GM18526 (cell line): ENCODE measurements around the gene SMAP2.

Source experiments
- POLR2A ChIP-seq: IDR thresholded peaks from 3 replicates; pipeline ENCODE4 v1.6.1; 2011; ENCODE audit not compliant: insufficient read length; ENCODE audit errors: extremely low read depth

The SMAP2 gene

DNA sequence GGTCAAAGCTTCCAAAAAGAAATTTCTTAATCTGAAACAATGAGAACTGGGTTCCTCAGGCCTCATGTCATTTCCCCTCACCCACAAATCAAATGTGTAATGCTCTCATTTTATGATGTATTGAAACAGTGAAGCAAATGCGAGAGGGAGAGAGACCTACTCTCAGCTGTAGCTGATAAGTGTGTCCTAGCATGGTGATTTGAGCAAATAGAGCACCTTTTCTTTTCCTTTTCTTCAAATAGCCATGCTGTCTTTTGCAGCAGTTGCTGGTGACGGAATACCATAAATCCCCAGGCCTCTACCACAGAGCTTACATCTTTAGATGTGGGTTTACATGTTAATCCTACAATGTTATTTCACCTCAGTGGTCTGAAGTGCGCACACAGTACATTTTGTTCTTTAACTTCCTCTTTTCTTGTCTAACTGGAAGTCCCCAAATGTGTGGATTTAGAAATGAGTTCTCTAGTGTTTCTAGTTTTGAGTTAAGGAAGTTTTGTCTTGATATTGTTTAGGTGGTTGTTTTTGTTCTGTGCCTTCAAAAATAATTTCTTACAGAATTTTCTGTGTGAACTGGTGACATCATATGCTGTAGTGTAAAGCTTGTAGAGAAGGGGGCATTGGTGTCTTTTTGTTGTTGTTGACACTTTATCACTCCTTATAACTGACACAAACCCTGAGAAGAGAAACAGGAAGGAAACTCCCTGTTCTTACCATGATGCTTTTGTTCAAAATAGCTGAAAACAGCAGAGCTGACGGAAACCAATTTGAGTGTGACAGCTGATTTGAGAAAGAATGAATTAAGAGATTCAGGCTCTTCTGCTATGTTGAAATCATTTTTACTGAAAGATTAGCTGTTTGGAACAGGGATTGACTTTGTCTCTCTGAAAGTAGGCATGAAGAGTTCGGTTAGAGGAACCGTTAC, 12.2 kb downstream of the SMAP2 start:
- TF ChIP-seq POLR2A: no peak

DNA sequence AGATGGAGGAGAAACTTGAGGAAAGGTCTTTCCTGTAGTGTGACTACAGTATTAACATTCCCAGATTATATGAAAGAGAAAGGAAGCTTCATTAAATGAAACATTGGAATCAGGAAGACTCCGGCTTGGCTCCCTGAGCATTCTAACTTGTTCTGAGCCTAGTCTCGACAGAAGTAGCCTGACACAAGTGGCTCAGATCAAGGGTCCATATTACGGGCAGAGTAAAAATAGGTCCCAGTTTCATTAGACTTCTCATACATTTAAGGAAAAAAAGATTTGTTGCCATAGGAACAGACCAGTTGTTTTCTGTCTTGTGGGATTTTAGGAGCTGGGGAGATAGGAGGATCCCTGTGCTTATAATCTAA, 12.8 kb downstream of the SMAP2 start:
- TF ChIP-seq POLR2A: no peak

DNA sequence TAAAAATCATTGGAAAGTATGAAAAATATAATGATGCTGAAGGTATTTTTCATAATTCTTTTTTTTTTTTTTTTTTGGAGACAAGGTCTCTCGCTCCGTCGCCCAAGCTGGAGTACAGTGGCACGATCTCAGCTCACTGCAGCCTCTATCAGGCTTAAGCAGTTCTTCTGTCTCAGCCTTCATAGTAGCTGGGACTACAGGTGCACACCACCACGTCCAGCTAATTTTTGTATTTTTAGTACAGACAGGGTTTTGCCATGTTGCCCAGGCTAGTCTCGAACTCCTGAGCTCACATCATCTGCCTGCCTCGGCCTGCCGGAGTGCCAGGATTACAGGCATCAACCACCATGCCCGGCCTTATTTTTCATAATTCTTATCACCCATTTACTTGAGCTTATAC, 13.3 kb downstream of the SMAP2 start:
- TF ChIP-seq POLR2A: no peak

DNA sequence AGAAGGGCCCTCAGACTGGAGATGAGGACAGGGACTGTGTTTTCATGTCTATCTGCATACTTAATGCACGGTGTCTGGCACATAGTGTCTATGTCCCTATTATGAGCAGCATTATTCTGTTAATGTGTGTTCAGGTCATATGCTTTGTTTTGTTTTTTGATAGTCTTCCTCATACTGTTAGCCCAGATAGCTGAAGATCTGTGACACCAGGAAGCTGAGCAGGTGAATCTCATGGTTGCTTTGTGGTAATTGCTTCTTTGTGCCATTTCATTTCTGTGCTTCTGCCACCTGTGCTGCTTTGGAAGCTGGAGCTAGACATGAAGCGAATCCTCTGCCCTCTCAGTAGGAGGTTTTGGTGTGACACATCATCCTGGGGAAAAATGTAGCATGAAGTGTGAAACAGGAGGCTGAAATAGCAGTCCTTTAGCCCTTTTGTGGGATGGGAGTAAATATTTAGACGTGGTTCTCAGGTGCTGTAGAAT, 15.8 kb downstream of the SMAP2 start:
- TF ChIP-seq POLR2A: no peak

DNA sequence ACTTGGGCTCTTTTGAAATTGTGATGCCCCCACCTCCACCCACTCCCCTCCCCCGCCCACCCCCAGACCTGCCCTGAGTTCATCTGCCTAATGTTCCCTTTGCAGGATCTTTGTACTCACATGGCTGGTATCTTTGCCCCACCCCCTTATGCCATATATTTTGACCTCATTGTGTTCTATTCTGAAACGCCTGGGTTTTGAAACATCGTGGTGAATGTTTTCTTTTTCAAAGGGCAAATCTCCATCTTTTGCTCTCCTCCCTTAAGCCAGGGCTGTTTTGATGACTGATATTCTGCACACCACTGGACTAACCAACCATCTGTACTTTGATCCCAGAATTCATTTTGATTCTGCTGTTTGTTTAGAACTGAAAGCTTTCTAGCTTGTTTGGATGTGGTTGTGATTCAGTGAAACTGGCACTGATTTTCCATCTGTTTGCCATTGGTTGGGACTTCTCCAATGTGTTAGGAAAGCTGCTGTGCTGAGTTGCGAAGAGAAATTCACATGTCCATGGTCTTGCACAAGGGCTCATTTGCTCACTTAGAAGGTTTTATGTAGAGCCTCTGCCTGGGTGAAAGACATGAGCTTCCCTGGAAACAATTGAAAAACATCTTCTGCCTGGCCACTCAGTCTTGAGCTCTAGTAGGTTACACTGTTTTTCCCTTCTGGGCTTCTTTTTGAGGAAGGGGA, 16.5 kb downstream of the SMAP2 start:
- TF ChIP-seq POLR2A: no peak

DNA sequence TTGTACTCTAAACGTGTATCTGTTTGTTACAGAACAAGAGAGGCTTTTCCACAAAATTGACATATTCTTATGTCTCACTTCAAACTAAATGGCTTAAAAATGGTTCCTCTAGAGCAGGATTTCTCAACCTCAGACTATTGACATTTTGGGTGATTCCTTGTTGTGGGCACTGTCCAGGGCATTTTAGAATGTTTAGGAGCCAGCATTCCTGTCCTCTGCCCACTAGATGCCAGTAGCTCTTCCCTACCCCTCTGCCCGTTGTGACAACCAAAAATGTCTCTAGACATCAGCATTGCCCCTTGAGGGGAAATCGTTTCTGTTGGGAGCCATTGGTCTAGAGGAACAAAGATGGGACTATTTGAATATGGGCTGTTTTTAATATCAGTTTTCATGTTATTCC, 17.3 kb downstream of the SMAP2 start:
- TF ChIP-seq POLR2A: no peak

DNA sequence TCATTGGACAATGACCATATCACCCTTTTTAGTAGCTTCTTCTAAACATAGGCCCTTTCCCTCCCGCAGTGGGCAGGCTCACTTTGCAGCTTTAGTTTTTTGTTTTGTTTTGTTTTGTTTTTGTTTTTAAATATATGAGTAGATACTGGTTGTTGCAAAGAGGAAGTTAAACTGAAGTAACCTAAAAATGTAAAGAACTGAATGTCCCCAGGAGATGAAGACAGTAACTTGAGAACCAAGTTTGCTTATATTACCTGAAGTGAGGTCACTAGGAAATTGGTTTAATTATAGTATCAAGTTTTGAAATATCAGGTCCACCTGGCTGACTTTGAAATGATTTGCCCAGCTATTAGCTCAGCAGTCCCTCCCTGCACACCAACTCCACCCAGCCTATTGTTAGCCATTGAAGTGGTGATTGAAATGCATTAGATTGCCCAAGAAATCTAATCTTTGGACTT, 18.2 kb downstream of the SMAP2 start:
- no peak for TF ChIP-seq POLR2A

DNA sequence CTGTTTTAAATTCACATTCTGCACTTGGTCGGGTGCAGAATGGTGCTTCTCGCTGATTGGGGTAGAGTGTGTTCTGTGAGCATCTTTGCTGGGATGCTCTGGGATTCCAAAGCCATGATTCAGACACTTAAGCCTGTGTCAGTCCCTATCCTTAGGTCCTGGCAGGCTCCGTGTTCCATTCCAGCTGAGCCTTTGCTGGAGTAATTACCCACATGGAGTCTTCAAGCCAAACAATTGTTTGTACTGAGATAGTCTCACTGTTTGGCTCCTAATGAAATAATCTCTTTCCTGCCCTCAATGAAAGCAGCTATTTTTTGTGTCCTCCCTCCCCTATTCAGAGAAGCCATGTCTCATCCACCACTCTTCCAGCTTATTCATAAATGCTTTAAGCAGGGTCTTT, 18.7 kb downstream of the SMAP2 start:
- no peak for TF ChIP-seq POLR2A

DNA sequence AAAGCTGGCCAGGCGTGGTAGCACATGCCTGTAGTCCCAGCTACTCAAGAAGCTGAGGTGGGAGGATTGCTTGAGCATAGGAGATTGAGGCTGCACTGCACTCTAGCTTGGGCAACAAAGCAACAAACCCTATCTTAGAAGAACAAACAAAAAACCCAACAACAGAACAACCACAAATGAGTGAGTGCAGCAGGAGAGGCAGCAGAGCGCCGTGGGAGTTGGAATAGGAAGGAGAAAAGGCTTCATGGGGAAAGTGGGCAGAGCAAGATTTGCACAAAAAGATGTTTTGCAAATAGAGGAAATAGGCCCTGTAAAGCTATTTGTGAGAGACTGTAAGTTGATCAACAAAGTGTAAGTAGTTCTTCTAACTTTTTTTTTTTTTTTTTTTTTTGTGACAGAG, 19.6 kb downstream of the SMAP2 start:
- TF ChIP-seq POLR2A: no peak

DNA sequence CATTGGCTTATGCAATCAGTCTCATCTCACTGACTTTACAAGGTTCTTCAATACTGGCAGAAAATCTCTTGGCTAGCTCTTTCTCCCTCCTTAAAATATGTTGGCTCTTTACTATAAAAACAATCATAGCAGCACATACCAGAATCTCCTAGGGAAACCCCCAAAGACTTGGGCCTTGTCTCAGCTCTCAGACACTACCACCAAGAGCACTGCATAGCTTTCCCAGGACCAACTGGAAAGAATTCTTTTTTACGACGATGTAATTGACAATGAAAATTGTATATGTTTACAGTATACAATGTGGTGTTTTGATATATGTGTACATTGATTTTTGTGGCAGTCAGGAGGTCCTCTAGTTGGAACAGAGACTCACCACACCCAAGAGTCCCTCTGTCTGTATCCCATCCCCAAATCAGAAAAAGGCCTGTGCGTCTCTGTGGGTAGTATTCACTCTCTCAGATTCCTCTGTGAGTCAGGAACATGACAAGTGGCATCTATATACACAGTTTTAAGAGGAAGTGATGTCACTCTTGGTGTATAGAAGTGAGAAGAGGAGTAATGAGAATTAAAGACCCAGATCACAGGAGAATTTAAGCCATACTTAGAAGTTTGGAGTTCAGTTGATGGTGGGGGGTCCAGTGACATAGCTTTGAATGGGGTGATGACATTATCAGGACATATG, 21.1 kb downstream of the SMAP2 start:
- TF ChIP-seq POLR2A: no peak

DNA sequence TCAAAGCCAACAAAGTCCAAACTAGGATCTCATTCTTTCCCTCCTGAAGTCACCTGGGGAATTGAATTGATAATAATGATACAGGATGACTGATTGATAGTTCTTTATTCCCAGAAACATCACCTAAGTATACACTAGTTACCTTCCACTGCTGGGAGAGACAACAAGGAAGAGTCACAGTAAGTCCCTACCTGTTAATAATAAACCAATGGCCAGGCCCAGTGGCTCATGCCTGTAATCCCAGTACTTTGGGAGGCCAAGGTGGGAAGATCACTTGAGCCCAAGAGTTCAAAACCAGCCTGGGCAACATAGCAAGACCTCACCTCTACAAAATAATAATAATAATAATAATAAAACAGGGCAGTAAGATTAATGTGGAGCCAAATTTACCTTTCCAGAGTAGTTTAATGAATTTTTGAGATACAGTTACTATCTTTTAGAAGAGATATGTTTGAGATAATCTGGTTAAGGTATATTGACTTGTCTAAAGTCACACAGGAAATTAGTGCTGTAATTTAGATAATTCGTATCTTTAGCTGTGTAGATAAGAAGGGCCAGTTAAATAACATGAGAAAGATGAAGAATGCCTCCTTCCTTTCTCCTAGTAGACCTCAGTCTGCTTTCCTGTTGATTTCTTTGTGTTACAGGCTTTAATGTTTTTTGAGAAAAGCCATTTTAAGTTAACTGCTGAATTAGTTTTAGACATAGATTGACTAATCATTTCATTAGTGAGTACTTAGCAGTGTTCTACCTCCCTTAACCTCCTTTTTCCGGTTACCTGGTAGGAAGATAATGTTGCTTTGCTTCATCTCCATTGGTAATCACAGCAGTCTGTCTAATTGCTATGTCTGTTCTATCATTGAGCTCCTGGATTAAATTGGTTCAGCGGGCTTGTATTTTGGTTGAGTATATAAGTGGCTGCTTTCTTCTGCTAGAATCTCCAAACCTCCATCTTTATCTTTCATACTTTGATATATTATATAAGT, 22.0 kb downstream of the SMAP2 start:
- TF ChIP-seq POLR2A: no peak

DNA sequence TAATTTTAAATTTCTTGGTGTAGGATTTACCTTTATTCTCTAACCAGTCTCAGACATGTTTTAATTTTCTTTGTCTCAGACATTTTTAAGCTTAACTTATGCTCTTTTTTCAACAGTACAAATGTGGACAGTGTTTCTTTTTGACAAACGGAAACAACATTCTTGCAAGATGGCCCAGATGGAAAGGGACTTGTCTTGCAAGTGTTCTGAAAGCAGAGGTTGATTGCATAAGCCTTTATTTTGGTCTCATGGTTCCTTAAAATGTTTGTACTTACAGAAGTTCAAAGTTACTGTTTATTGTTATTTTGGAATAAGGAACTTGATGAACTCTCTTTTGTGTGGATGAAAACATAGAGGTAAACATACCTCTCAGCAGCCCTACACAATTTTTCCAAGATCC, 22.9 kb downstream of the SMAP2 start:
- TF ChIP-seq POLR2A: no peak

DNA sequence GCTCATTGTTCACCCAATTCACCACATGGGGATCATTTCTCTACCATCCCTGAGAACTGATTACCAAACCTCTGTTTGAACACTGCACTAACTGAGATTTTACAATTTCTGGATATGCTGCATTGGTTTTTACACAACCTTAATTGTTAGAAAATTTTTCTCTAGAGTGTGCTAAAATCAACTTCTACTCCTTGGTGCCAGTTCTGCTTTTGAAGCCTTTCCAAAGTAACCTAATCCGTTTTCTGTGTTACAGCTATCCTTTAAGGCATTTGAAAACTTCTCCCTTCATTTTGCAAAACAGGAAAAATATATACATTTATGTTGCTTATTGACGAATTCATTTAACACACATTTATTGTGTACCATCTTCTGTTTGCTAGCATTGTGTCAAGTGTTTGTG, 23.7 kb downstream of the SMAP2 start:
- TF ChIP-seq POLR2A: no peak

DNA sequence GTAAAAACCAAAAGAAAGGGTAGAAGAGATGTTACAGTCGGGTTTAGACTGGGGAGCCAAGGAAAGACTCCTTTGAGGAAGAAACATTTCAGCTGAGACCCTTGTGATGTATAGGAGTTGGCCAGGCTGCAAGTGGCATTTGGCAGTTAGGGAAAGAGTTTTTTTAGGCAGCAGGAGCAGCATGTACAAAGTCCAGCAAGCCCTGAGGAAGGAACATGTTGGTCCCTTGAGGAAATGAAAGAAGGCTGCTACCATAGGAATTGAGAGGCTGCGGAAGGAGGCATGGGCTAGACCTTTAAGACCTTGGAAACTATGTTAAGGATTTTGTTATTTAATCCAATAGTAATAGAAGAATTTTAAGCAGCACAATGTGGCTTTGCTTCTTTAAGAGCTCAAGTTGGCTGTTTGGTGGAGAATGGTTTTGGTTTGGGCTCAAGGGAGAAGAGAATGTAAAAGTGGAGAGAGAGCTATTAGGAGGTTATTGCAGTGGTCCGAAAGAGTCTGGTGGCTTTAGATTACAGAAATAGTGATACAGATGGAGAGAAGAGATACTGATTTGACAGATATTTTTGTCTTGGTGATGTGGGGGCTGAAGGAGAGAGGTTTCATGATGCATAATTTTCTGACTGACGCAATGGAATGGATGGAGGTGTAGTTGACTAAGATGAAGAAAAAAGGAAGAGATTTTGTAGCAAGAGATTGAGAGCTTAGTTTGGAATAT, 26.6 kb downstream of the SMAP2 start:
- TF ChIP-seq POLR2A: no peak
